GM12874 (cell line): Measurements from ENCODE around the gene MAP3K1.

ENCODE experiments used
- CTCF ChIP-seq: IDR thresholded peaks from 2 replicates; pipeline ENCODE4 v1.5.1; 2011; ENCODE audit warnings: low read depth, mild to moderate bottlenecking, control low read depth, low read length, moderate library complexity; ENCODE audit not compliant: insufficient read depth

Gene MAP3K1

GRCh38 chr5:56896763-56897162 lies 81.4 kb downstream of the MAP3K1 start:
- no peak for TF ChIP-seq CTCF

GRCh38 chr5:56898213-56898612 lies 82.9 kb downstream of the MAP3K1 start:
- TF ChIP-seq CTCF: no peak

GRCh38 chr5:56900395-56900794 lies 85.0 kb downstream of the MAP3K1 start:
- TF ChIP-seq CTCF: no peak

- TF ChIP-seq CTCF: peak; percentile 55; the same call in 1 of the 2 replicates
Measured at GRCh38 chr5:56900858-56901578, 85.7 kb downstream of the MAP3K1 start.

GRCh38 chr5:56908942-56909293 lies 93.6 kb downstream of the MAP3K1 start:
- TF ChIP-seq CTCF: no peak

- TF ChIP-seq CTCF: no peak
Measured at GRCh38 chr5:56909294-56910209, 94.2 kb downstream of the MAP3K1 start, which contains the start of gene SETD9. SETD9 (plus strand) TSS chr5:56909596; CDS start chr5:56909646, 50 bp downstream.

- no peak for TF ChIP-seq CTCF
Measured at GRCh38 chr5:56910210-56910965, 95.0 kb downstream of the MAP3K1 start.
